ENCODE measurements around the gene KCNJ5. TPM values are rescaled to one million over a fixed set of nuclear protein-coding genes. Genes with fewer than 3 reads are reported as not detected.

Gene KCNJ5
- total RNA-seq, 8 experiments from 2014 or later, result 0.15 to 3.6 (median 1.2) TPM; not detected in 1

GRCh38 chr11:128942817-128943427, 51.8 kb downstream of the KCNJ5 start, which contains the start of gene TP53AIP1:
TP53AIP1 (minus strand) TSS chr11:128942871; CDS start chr11:128937818, 5,053 bp downstream.
- WGBS, 10 experiments, result 40 to 97% (median 91%) methylated on average over 1 to 10 of the region's 21 CpGs; no CpG with 5 or more reads in 2 of the 10 experiments
- H3K4me3 ChIP-seq, result no peak within 1 kb of the TSS
- in situ Hi-C loops (cut with MboI; ENCODE audit: low pct_unique_long_range_greater_than_20kb in 2 of 9, low sequenced_read_pairs in 9 of 9, unreplicated experiment in 9 of 9), result no loop called here
- peaks cover 5 to 18% of the 10 kb centered on the region in 2 donors for H3K4me1 ChIP-seq (replicated peaks in 1 of 2)
- no peak within 1 kb of the TSS for H3K27ac ChIP-seq
- no peak for ATAC-seq (replicated peaks in 6 of 8)

DNA sequence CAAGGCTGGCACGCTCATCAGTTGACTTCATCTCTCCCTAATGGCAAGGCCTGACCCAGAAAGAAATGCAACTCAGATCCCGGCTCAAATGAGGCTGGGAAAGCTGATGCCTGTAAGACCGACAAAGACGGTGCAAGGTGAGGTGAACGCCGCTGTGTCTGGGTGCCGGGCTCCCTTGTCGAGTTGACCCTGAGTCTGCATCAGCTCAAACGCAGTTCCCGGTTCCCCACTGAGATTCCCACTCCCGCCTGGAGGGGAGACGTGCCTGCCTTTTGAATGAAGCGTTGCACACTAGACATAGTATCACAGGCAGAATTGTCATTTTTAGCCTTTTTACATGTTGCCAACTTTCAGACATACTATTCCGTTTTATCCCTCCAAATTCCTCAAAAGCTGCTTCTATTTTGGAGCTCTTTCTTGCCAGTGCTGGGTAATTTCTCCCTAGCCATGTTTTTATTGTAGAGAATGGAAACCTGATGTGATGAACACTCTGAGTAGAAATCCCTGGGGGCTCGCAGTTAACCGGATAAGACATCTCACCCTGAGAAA, 52.3 kb downstream of the KCNJ5 start:
- ATAC-seq (replicated peaks in 6 of 8), result no peak
- in situ Hi-C loops (cut with MboI; ENCODE audit: low pct_unique_long_range_greater_than_20kb in 2 of 9, low sequenced_read_pairs in 9 of 9, unreplicated experiment in 9 of 9), result no loop called here
- Histone ChIP-seq H3K4me1 (replicated peaks in 1 of 2) (peaks cover 2 to 16% of the 10 kb centered on the region in 2 donors), H3K27ac (no peak overlapping the region), H3K4me3 (no peak overlapping the region)
- 34 to 89% (median 74%) methylated on average over 1 to 10 of the region's 16 CpGs; no CpG with 5 or more reads in 2 of the 10 experiments for WGBS, 10 experiments

DNA sequence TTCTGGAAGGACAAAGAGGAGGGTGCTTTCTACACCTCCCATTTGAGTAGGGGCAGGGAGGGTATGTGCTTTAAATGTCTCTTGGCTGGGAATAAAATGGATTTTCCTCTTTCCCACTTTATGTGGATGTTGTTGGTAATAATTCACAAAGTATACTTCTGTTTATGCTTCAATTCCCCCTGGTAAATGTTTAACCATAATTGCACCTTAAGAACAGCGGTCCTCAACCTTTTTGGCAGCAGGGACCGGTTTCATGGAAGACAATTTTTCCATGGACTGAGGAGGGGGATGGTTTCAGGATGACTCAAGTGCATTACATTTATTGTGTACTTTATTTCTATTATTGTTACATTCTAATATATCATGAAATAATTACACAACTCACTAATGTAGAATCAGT, 55.5 kb downstream of the KCNJ5 start:
- 79 to 100% (median 90%) methylated on average over 2 of the region's 2 CpGs; no CpG with 5 or more reads in 3 of the 10 experiments for WGBS, 10 experiments
- ATAC-seq (replicated peaks in 6 of 8), result no peak
- H3K4me3 ChIP-seq, result no peak overlapping the region
- in situ Hi-C loops (cut with MboI; ENCODE audit: low pct_unique_long_range_greater_than_20kb in 2 of 9, low sequenced_read_pairs in 9 of 9, unreplicated experiment in 9 of 9), result no loop called here
- peaks cover 2 to 16% of the 10 kb centered on the region in 2 donors for H3K4me1 ChIP-seq (replicated peaks in 1 of 2)
- H3K27ac ChIP-seq, result no peak overlapping the region

DNA sequence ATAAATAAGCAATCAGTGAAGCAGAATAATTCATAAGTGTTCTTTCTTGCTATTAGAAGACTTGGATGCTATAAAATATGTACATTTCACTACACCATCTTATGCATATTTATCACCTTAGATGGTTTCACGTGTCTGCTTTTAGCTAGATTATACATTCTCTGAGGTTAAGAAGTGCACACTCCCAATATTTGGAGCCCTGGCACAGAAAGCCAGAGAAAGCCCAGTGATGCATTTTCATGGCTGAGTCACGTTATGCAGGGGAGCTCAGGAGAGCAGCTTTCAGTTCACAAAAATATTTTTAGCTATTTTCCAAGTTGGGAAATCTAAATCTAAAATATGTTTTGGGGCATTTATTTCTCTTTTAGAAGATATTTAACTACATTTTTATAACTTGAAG, 56.6 kb downstream of the KCNJ5 start:
- H3K4me1 ChIP-seq (replicated peaks in 1 of 2), result peaks cover 2 to 16% of the 10 kb centered on the region in 2 donors
- in situ Hi-C loops (cut with MboI; ENCODE audit: low pct_unique_long_range_greater_than_20kb in 2 of 9, low sequenced_read_pairs in 9 of 9, unreplicated experiment in 9 of 9), result no loop called here
- 0 to 93% (median 79%) methylated on average over 1 to 2 of the region's 2 CpGs for WGBS, 10 experiments
- no peak overlapping the region for H3K4me3 ChIP-seq
- peak in 4 of 8 experiments; percentile 50 to 88 (median 87) for ATAC-seq (replicated peaks in 6 of 8)
- no peak overlapping the region for H3K27ac ChIP-seq

GRCh38 chr11:128948583-128948982, 57.4 kb downstream of the KCNJ5 start:
- in situ Hi-C loops (cut with MboI; ENCODE audit: low pct_unique_long_range_greater_than_20kb in 2 of 9, low sequenced_read_pairs in 9 of 9, unreplicated experiment in 9 of 9), result no loop called here
- Histone ChIP-seq H3K4me1 (replicated peaks in 1 of 2) (peaks cover 2 to 8% of the 10 kb centered on the region in 2 donors), H3K27ac (no peak overlapping the region), H3K4me3 (no peak overlapping the region)
- peak in 6 of 8 experiments; percentile 22 to 66 (median 50) for ATAC-seq (replicated peaks in 6 of 8)
- 0 to 59% (median 53%) methylated on average over 1 to 3 of the region's 3 CpGs; no CpG with 5 or more reads in 4 of the 10 experiments for WGBS, 10 experiments

- in situ Hi-C loops (cut with MboI; ENCODE audit: low pct_unique_long_range_greater_than_20kb in 2 of 9, low sequenced_read_pairs in 9 of 9, unreplicated experiment in 9 of 9), result loop anchor here in 7 of 9 experiments (5.0 to 25.0 kb wide), 5 partner anchors 58 to 913 kb away; partner anchors contain the start of gene KCNJ5 (in 1 of the 7)
- H3K4me1 ChIP-seq (replicated peaks in 1 of 2), result no peaks in the 10 kb centered on the region
- H3K4me3 ChIP-seq, result no peak overlapping the region
- WGBS, 10 experiments, result 39 to 92% (median 63%) methylated on average over 2 to 11 of the region's 13 CpGs; no CpG with 5 or more reads in 2 of the 10 experiments
- no peak overlapping the region for H3K27ac ChIP-seq
- peak in 1 of 8 experiments; percentile 26 for ATAC-seq (replicated peaks in 6 of 8)
These were observed 58.8 kb downstream of the KCNJ5 start for GRCh38 chr11:128949791-128950454.

GRCh38 chr11:128953151-128953550, 62.0 kb downstream of the KCNJ5 start:
- H3K4me1 ChIP-seq (replicated peaks in 1 of 2), result no peaks in the 10 kb centered on the region
- H3K4me3 ChIP-seq, result no peak overlapping the region
- H3K27ac ChIP-seq, result no peak overlapping the region
- WGBS, 10 experiments, result 60 to 100% (median 89%) methylated on average over 2 to 13 of the region's 16 CpGs
- in situ Hi-C loops (cut with MboI; ENCODE audit: low pct_unique_long_range_greater_than_20kb in 2 of 9, low sequenced_read_pairs in 9 of 9, unreplicated experiment in 9 of 9), result loop anchor here in 7 of 9 experiments (5.0 to 25.0 kb wide), 5 partner anchors 61 to 916 kb away; partner anchors contain the start of gene KCNJ5 (in 1 of the 7)
- no peak for ATAC-seq (replicated peaks in 6 of 8)

- 0 to 82% (median 78%) methylated on average over 1 to 3 of the region's 3 CpGs; no CpG with 5 or more reads in 5 of the 10 experiments for WGBS, 10 experiments
- H3K4me1 ChIP-seq (replicated peaks in 1 of 2), result no peaks in the 10 kb centered on the region
- in situ Hi-C loops (cut with MboI; ENCODE audit: low pct_unique_long_range_greater_than_20kb in 2 of 9, low sequenced_read_pairs in 9 of 9, unreplicated experiment in 9 of 9), result loop anchor here in 8 of 9 experiments (5.0 to 25.0 kb wide), 5 partner anchors 71 to 918 kb away; no protein-coding TSS in a partner anchor
- ATAC-seq (replicated peaks in 6 of 8), result no peak
- H3K4me3 ChIP-seq, result no peak overlapping the region
- H3K27ac ChIP-seq, result no peak overlapping the region
These were observed 64.5 kb downstream of the KCNJ5 start for GRCh38 chr11:128955636-128956035.

- H3K27ac ChIP-seq, result no peak overlapping the region
- WGBS, 10 experiments, result 0 to 56% (median 26%) methylated on average over 1 to 6 of the region's 8 CpGs
- no peak overlapping the region for H3K4me3 ChIP-seq
- in situ Hi-C loops (cut with MboI; ENCODE audit: low pct_unique_long_range_greater_than_20kb in 2 of 9, low sequenced_read_pairs in 9 of 9, unreplicated experiment in 9 of 9), result loop anchor here in 8 of 9 experiments (5.0 to 25.0 kb wide), 5 partner anchors 72 to 919 kb away; no protein-coding TSS in a partner anchor
- ATAC-seq (replicated peaks in 6 of 8), result peak; percentile 70 to 91 (median 87)
- no peaks in the 10 kb centered on the region for H3K4me1 ChIP-seq (replicated peaks in 1 of 2)
These were observed 65.4 kb downstream of the KCNJ5 start for GRCh38 chr11:128956401-128957201.

GRCh38 chr11:128957202-128957482, 66.0 kb downstream of the KCNJ5 start:
- Histone ChIP-seq H3K27ac (no peak overlapping the region), H3K4me1 (replicated peaks in 1 of 2) (no peaks in the 10 kb centered on the region), H3K4me3 (no peak overlapping the region)
- WGBS, 10 experiments, result 10 to 100% (median 90%) methylated on average over 1 to 3 of the region's 8 CpGs; no CpG with 5 or more reads in 4 of the 10 experiments
- ATAC-seq (replicated peaks in 6 of 8), result peak in 2 of 8 experiments; percentile 25 to 36
- in situ Hi-C loops (cut with MboI; ENCODE audit: low pct_unique_long_range_greater_than_20kb in 2 of 9, low sequenced_read_pairs in 9 of 9, unreplicated experiment in 9 of 9), result loop anchor here in 8 of 9 experiments (5.0 to 25.0 kb wide), 5 partner anchors 72 to 920 kb away; no protein-coding TSS in a partner anchor

GRCh38 chr11:128961645-128962044, 70.5 kb downstream of the KCNJ5 start:
- Histone ChIP-seq H3K4me1 (replicated peaks in 1 of 2) (peaks cover 0 to 5% of the 10 kb centered on the region in 2 donors), H3K27ac (no peak overlapping the region), H3K4me3 (no peak overlapping the region)
- ATAC-seq (replicated peaks in 6 of 8), result no peak
- in situ Hi-C loops (cut with MboI; ENCODE audit: low pct_unique_long_range_greater_than_20kb in 2 of 9, low sequenced_read_pairs in 9 of 9, unreplicated experiment in 9 of 9), result loop anchor here in 2 of 9 experiments (25.0 kb wide), 3 partner anchors 351 to 924 kb away; no protein-coding TSS in a partner anchor
- WGBS, 10 experiments, result 75 to 100% (median 100%) methylated on average over 1 to 2 of the region's 2 CpGs; no CpG with 5 or more reads in 1 of the 10 experiments

- Histone ChIP-seq H3K27ac (no peak overlapping the region), H3K4me1 (replicated peaks in 1 of 2) (peaks cover 0 to 5% of the 10 kb centered on the region in 2 donors), H3K4me3 (no peak overlapping the region)
- ATAC-seq (replicated peaks in 6 of 8), result no peak
- in situ Hi-C loops (cut with MboI; ENCODE audit: low pct_unique_long_range_greater_than_20kb in 2 of 9, low sequenced_read_pairs in 9 of 9, unreplicated experiment in 9 of 9), result loop anchor here in 2 of 9 experiments (25.0 kb wide), 3 partner anchors 349 to 926 kb away; no protein-coding TSS in a partner anchor
- WGBS, 10 experiments, result 60 to 98% (median 90%) methylated on average over 1 to 5 of the region's 5 CpGs
These were observed 71.7 kb downstream of the KCNJ5 start for GRCh38 chr11:128962896-128963295.
